Ureter (tissue), 1 donor: ENCODE data around the gene DDX51. TPM values are rescaled to one million over a fixed set of nuclear protein-coding genes. Genes with fewer than 3 reads are reported as not detected.

ENCODE experiments used
- DNase-seq: peaks from one replicate; pipeline ENCODE4 v3.0.0-alpha.2; 2020; ENCODE audit warnings: low spot score
- total RNA-seq: library from RNA; stranded (reverse); gene quantifications from one replicate; pipeline ENCODE4 v1.2.4, GENCODE V29; 2023
- donor health status: DM: yes; HTN: yes; CAD: no.

DDX51 gene
- total RNA-seq, 1 donor from 2014 or later, result 28.7 TPM

GRCh38 chr12:132167611-132168310 lies 23.6 kb upstream of the DDX51 start:
- DNase-seq, result no peak

GRCh38 chr12:132166801-132167591 lies 22.9 kb upstream of the DDX51 start:
- DNase-seq, result no peak

GRCh38 chr12:132166093-132166492 lies 22.0 kb upstream of the DDX51 start:
- no peak for DNase-seq

GRCh38 chr12:132165584-132165983 lies 21.5 kb upstream of the DDX51 start:
- DNase-seq, result no peak

GRCh38 chr12:132164426-132164825 lies 20.3 kb upstream of the DDX51 start:
- no peak for DNase-seq

GRCh38 chr12:132163911-132164288 lies 19.8 kb upstream of the DDX51 start:
- no peak for DNase-seq

- DNase-seq, result no peak
These were observed 19.2 kb upstream of the DDX51 start for GRCh38 chr12:132163041-132163910.

- no peak for DNase-seq
These were observed 18.5 kb upstream of the DDX51 start for GRCh38 chr12:132162508-132163031.

GRCh38 chr12:132161796-132162507 lies 17.8 kb upstream of the DDX51 start:
- DNase-seq, result no peak

- no peak for DNase-seq
These were observed 17.1 kb upstream of the DDX51 start for GRCh38 chr12:132161036-132161781.

GRCh38 chr12:132160601-132161035 lies 16.5 kb upstream of the DDX51 start:
- DNase-seq, result no peak

- DNase-seq, result no peak
These were observed 15.9 kb upstream of the DDX51 start for GRCh38 chr12:132160016-132160415.

- no peak for DNase-seq
These were observed 15.5 kb upstream of the DDX51 start for GRCh38 chr12:132159555-132160003.

GRCh38 chr12:132158677-132159554 lies 14.8 kb upstream of the DDX51 start:
- no peak for DNase-seq

- DNase-seq, result no peak
These were observed 13.8 kb upstream of the DDX51 start for GRCh38 chr12:132157733-132158409.

- no peak for DNase-seq
These were observed 12.6 kb upstream of the DDX51 start for GRCh38 chr12:132156573-132157325.

GRCh38 chr12:132155771-132156572 lies 11.9 kb upstream of the DDX51 start:
- DNase-seq, result no peak
